D721Med (cell line): Measurements from ENCODE around the gene ARL13A.

Experiments used
- DNase-seq: peaks from one replicate; pipeline ENCODE4 v3.0.0; 2011; ENCODE audit warnings: low spot score; ENCODE audit not compliant: insufficient read length
- FAIRE-seq: peaks from 2 replicates; lab custom pipeline; 2011; peaks lifted over from hg19 to GRCh38; lab: Jason Lieb, UNC
- CTCF ChIP-seq: IDR thresholded peaks from 2 replicates; pipeline ENCODE4 v1.5.1; 2012; ENCODE audit warnings: mild to moderate bottlenecking, control low read depth; ENCODE audit not compliant: insufficient read depth; ENCODE audit errors: missing control alignments

ARL13A gene

GRCh38 chrX:100969408-100969807, at the start of gene ARL13A:
ARL13A (plus strand) TSS chrX:100969708; CDS start chrX:100973690, 3,982 bp downstream.
- no peak for DNase-seq
- no peak for TF ChIP-seq CTCF
- FAIRE-seq, result no peak

- no peak for DNase-seq
- no peak for TF ChIP-seq CTCF
- FAIRE-seq, result no peak
Measured at GRCh38 chrX:100924375-100924774, 45.1 kb upstream of the ARL13A start.

- no peak for DNase-seq
- no peak for TF ChIP-seq CTCF
- FAIRE-seq, result no peak
Measured at GRCh38 chrX:100926453-100926852, 43.1 kb upstream of the ARL13A start.

GRCh38 chrX:100928660-100929613, 40.6 kb upstream of the ARL13A start, which contains the start of gene XKRX:
XKRX (minus strand) TSS chrX:100928917; CDS start chrX:100928304, 613 bp downstream.
- no peak for FAIRE-seq
- DNase-seq, result no peak
- TF ChIP-seq CTCF, result no peak

- FAIRE-seq (no peak), DNase-seq (no peak)
- TF ChIP-seq CTCF, result no peak
Measured at GRCh38 chrX:100931218-100931924, 38.1 kb upstream of the ARL13A start.

- no peak for DNase-seq
- FAIRE-seq, result no peak
- no peak for TF ChIP-seq CTCF
Measured at GRCh38 chrX:100931925-100932285, 37.6 kb upstream of the ARL13A start.
